DMS79 treated with DMSO at 0.1 percent for 48 hours (cell line): ENCODE results near the gene EIF5.

Source experiments
- DNase-seq: peaks from one replicate; lab custom pipeline; 2025; lab: John Stamatoyannopoulos, UW

Gene EIF5

DNA sequence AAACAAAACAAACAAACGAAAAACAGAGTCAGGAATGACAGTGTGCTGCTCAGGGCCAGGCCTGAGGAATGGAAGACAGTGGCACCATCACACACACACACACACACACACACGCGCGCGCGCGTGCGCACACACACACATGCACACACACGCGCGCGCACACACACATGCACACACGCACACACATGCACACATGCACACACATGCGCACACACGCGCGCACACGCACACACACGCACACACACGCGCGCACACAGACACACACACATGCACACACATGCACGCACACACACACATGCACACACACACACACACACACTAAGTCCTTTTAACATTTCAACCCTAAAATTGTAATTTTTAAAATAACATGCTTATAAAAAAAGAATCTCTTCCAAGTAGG, 38.0 kb downstream of the EIF5 start:
- DNase-seq, result no peak

DNA sequence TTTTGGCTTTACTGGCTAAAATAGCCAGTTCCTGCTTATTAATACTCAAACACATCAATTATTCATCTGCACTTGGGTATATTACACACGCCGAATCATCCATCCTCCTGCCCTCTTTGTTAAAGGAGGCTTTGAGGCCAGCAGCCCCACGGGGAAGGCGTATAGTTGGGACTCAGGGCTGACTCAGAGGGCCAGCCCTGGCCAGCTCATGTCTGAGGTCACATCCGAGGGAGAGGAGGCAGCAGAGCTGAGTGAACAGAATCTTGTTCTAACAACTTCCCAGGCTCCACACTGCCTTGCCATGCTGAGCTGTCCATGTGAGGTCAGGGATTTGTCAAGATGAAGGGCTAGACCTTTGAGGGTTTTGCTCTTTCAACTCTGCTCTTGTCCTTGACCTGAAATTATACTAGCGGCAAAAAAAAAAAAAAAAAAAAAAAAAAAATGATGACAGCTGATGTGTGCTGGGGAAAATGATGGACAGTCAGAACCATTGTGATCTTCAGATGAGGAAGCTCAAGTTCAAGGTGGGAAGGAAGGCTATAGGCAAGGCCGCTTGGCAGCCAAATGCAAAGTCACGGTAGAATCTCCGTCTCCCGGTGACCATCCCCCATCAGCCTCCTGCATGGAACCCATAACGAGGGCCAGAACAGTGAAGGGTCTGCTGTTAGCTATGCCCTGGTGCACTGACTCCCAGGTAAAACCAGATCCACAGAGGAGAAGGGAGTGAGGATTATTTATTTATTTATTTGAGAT, 38.7 kb downstream of the EIF5 start:
- no peak for DNase-seq

DNA sequence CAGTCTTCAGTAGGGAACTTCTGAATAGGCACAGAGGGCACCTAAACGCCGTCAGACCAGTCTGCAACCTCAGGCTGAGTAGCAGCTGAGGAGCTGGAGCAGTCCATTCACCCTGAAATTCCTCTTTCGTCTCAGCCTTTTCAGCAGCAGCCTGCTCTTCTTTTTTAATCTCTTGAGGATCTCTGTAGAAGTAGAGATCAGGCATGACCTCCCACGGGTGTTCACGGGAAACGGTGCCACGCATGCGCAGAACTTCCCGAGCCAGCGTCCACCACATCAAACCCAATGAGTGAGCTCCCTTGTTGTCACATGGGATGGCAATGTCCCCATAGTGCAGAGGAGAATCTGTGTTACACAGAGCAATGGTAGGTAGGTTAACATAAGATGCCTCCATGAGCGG, 40.1 kb downstream of the EIF5 start:
- no peak for DNase-seq

DNA sequence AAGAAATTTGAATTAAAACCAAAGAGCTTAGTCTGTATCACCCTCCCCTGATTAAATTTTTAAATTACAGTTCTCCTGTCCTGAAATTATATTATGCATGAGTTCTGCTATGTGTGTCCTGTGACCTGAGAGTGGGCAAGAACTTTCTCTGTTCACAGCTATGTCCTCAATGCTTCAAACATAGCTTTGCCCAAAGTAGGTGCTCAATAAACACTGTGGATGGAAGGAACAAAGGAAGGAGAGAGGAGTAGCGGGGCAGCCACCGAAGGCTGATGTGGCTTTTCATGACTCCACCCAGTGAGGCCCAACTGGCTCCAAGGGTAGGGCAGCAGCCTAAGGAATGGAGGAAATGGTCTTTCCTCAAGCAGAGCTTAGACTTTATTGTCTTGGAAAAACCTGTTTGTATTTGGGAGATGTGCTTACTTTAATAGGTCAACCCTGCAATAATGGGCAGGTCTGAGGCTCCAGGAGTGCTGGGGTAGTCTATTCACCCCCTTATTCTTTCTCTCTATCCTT, 43.5 kb downstream of the EIF5 start:
- no peak for DNase-seq

DNA sequence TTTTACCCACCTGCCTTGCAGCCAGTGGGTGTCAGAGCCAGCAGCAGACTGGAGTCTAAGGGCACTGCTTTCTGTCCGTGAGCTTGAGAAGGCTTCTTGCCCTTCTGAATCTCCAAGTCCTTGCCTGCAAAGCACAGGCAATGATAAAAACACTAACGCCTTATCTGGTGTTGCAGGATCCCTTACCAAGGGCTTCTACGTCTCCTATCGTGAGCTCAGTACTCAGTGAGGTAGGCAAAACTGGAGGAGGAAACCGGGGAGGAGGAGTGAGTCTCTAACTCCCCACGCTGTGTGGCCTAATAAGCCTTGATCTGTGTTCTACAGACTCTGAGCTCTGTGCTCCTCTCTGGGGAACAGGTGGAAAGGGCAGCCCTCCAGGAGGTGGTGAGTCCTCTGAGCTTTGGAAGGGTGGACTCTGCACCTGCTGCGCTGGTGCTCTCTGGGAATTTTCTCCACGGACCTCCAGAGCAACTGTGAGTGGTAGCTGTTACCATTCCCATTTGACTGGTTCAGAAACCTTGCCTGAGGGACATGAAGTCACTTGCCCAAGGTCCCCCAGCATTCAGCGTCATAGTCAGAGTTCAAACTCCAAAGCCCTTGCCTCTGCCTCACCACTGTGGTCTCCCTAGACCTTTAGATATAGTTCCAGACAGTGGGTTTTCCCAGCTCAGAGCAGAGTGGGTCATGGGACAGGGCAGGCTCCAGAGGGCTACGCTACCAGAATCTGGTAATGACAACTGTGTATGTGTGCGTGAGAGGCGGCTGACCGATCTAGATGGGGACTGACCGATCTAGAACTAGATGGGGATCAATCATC, 44.2 kb downstream of the EIF5 start:
- no peak for DNase-seq

DNA sequence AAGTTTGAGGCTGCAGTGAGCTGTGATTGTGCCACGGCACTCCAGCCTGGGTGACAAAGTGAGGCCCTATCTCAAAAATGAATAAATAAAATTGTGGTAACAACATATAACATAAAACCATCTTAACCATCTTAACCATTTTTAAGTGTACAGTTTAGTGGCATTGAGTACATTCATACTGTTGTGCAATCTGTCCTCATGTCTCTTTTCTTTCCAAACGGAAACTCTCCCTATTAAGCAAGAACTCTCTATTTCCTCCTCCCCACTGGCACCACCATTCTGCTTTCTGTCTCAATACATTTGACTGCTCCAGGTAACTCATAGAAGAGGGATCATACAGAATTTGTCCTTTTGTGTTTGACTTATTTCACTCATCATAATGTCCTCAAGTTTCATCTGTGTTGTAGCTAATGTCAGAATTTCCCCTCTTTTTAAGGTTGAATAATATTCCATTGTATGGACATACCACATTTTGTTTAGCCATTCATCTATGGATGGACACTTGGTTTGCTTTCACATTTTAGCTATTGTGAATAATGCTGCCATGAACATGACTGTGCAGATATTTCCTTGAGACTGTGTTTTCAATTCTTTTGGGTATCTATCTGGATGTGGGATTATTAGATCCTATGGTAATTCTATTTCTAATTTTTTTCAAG, 46.8 kb downstream of the EIF5 start:
- no peak for DNase-seq

DNA sequence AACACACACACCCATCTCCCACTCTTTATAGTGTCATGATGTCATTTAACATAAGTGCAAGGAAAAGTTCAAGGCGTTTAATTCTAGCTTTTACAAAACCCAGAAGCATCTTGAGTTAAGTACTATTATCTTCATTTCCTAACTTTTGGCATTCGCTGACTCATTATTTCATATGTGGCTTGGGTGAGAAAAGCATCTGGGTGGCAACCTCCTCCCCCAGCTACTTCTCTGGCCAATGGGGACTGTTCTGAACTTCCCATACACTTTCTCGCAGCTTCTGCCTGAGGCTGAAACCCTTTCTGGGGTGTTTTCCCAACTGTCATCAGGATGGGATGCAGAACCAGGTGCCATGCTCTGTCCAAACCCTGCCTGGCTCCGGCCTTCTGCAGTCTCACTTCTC, 48.3 kb downstream of the EIF5 start:
- no peak for DNase-seq

DNA sequence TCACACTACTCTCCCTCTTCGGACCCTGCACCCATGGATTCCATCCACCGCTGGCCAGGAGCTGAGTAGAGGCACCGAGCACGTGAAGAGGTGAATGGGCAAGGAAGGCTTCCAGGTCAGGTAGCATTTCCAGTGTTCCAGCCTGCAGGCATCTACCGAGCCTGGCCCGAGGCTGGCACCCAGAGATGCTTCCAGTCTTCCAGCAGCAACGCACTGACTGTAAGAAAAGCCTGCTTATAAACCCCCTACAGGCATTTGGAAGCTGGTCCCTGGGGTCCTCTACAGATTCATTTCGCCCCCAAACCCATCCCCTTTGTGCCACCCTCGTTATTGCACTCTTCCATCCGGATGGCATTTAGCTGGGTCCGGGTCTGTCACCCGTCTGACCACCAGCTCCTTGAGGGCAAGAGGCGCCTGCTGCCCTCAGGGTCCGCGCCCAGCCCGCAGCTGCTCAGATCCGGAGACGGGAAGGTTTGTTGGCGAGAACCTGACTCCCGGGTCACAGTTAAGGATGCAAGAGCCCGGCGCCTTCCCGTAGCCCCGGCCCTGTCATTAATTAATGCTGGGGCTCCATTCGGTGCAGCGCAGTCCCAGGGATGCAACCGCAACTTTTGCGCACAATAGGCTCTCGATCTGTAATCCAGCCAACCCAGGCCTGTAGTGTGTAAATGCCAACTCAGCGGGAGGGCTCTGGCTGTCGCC, 50.6 kb downstream of the EIF5 start:
- DNase-seq, result no peak

DNA sequence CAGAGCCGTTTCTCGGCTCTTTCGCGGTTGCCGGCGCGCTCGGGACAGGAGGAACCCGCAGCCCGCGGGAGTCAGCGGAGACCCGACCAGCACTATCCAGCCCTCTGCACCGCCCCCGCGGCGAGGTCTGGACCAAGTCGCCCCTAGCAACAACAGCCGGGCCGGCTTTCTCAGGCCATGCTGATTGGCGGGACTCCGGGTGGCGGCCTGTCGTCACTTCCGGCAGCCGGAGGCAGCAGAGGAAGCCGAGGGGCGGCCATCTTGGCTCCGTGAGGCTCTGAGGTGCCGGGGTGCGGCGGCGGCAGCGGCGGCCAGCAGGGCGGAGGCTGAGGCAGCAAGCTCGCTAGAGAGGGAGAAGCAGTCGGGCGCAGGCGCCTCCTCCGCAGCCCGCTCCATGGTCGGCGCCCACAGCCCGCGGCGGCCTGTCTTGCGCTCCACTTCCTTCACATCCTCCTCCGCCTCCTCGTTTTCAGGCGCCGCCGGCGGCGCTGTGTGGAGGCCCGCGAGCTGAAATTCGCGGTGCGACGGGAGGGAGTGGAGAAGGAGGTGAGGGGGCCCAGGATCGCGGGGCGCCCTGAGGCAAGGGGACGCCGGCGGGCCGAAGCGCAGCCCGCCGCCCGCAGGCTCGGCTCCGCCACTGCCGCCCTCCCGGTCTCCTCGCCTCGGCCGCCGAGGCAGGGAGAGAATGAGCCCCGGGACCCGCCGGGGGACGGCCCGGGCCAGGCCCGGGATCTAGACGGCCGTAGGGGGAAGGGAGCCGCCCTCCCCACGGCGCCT, 51.3 kb downstream of the EIF5 start, which contains the start of gene MARK3:
Gene MARK3, plus strand, starts transcription at position 264 of the 777 bp plus-strand sequence. CDS start 615 bp downstream, outside the sequence.
- DNase-seq, result peak; percentile 96

DNA sequence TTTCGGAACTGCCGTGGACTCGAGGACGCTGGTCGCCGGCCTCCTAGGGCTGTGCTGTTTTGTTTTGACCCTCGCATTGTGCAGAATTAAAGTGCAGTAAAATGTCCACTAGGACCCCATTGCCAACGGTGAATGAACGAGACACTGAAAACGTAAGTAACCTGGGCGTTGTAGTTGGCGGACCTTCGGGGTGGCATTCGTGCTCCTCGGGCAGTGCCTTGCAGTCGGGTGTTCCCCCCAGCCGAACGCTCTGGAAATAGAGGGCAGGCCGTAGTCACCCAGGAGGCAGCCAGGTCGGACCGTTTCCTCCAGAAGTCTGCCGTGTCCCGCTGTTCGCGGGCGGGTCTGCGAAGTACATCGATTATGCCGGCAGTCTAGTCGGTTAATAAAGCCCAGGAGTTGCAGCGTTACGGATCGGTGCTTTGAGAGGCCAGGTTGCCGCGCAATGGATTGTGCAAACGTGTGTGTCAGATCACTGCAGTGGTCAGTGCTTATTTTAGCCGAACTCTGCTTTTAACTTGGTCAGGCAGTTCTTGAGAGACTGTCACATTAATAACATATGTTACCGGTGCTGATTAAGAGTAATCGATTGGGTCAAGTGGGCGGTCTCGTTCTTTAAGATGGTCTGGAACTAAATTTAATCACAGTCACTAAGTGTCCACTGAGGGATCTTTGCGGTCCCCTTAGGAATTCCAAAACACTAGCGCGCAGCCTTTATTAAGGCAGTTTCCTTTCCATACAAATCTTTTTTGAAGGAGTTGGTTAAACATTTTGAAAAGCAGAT, 52.1 kb downstream of the EIF5 start:
- DNase-seq, result peak; percentile 52

DNA sequence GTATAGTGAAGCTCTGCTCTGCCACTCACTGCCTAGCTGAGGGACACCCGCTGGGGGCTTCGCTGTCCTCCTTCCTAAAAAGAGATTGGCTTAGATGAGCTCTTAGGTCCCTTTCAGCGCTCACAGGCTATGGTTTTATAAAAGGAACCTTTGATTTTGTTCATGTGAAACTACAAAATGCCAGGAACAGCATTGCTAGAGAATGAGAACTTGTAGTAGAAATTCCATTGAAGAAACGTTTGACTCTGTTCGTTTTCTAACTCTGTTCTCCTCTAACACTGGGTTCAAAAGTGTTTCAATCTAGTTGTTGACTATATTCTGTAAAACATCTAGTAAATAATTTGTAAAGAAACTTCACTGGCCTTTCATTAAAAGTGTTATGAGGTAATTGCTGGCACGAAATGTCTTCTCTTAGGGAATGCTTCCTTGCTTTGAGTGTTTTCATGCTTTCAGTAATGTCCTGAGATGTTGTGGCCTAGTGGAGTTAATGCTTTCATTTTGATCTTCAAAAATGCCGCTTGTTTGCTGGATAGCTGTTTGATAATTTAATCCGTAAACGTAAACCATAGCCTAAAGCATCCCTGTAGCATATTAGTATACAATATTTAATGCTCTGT, 52.8 kb downstream of the EIF5 start:
- peak; percentile 37 for DNase-seq

DNA sequence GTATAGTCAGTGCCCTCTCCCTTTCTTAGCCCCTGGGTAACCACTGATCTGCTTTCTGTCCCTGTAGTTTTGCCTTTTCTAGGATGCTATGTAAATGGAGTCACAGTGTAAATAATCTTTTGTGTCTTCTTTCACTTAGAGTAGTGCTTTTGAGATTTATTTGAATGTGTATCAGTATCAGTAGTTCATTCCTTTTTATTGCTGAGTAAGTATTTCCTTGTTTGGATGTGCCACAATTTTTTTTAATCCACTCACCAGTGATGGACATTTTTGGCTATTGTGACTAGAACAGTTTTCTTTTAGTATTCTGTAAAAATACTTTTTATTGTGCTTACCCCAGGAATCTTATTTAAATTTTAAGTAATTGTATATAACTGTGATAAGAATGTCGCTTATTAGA, 54.6 kb downstream of the EIF5 start:
- DNase-seq, result no peak

DNA sequence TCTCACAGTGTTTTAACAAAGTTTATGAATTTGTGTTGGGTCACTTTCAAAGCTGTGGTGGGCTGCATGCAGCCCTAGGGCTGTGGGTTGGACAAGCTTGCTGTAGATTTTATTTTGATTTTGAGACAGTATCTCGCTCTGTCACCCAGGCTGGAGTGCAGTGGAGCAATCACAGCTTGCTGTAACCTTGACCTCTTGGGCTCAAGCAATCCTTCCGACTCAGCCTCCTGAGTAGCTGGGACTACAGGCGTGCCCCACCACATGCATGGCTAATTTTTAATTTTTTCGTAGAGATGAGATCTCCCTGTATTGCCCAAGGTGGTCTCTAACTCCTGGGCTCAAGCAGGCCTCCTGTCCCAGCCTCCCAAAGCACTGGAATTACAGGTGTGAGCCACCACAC, 56.6 kb downstream of the EIF5 start:
- DNase-seq, result no peak

DNA sequence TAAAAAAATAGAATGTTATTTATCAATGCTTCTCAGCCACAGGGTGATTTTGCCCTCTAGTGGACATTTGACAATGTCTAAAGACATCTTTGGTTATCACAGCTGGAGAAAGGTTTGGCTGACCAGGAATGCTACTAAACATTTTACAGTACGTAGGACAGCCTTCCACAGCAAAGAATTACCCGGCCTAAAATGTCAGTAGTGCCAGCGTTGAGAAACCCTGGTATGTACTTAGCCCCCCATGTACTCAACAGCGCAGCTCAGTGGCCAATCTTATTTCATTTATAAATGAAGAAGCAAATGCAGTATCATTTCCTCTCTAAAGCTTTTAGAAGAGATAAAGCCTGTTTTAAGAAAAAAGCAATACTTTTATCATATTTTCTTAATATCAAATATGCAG, 57.0 kb downstream of the EIF5 start:
- DNase-seq, result no peak

DNA sequence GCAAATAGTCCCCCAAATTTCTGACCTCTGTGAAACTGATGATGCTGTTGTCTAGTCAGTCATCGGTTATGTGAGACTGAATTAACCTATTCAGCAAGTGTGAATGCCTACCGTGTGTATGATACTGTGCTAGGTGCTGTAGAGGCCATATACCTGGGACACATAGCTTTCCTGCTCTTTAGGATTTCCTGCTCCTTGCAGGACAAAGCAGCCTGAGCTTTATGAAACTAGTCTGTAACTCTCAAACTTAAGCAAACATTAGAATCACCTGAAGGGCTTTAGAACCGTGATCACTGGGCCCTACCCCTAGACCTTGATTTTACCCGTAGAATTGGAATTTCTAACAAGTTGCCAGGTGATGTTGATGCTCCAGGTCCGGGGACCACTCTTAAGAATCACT, 58.1 kb downstream of the EIF5 start:
- DNase-seq, result no peak

DNA sequence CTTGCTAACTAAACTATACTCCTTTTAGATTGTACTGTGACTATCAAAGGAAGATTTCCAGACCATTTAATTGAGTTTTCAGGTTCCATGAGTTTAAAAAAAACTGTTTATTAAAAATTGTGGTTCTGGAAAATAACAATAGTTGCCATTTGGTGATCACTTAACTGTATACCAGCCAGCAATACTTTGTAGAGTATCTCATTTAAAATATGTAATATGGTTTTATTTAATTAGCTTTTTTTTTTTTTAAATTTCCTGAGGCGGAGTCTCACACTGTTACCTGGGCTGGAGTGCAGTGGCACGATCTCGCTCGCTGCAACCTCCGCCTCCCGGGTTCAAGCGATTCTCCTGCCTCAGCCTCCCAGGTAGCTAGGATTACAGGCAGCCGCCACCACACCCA, 58.5 kb downstream of the EIF5 start:
- no peak for DNase-seq

DNA sequence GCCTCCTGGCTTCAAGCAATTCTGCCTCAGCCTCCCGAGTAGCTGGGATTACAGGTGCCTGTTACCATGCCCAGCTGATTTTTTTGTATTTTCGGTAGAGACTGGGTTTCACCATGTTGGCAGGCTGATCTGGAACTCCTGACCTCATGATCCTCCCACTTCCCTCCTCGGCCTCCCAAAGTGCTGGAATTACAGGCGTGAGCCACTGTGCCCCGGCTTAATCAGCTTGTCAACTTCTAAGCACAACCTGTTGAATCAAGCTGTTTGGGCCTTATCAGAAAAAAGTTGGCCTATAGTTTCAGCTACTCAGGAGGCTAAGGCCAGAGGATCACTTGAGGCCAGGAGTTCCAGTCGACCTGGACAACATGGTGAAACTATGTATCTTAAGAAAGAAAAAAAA, 59.0 kb downstream of the EIF5 start:
- DNase-seq, result no peak

DNA sequence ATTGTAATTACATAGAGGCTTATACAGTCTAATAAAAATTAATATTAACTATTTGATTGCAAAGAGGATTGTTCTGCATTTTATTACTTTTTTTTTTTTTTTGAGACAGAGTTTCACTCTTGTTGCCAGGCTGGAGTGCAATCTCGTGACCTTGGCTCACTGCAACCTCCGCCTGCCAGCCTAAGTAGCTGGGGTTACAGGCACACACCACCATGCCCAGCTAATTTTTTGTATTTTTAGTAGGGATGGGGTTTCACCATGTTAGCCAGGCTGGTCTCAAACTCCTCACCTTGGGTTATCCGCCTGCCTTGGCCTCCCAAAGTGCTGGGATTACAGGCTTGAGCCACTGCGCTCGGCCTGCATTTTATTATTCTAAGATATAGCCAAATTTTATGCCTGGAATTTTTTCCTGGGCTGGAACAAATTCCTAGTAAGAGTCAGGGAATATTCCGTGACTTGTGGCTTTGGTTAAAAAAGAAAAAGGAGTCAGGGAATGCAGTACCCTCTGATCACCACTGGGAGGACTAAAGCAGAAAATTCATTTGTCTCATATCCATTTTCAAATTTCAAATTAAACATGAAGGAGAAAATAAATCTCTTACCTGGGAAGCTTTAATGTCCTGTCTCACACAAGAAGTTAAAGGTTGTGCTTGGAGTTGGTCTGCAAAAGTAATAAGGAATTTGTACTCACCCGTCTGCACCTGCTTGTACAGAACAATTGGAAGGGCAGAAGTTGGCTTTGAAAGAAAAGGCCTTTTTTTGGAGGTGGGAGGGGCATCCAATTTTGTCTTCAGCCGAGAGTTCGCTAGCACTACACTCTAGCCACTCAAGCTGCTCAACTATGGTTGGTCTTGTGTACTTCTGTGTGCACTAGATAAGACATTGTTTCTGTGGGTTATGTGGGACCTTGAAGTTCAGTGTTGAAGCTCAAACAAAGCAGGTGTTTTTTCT, 59.9 kb downstream of the EIF5 start:
- peak; percentile 16 for DNase-seq
